Eye (tissue), 1 donor: ENCODE measurements around the gene NCOA3.
"Not testable (repeated sequence)": the region's sequence is repeated elsewhere in the genome, so short reads cannot be mapped to it uniquely, and the experiment has no call there.

Experiments
- DNase-seq: peaks from one replicate; pipeline ENCODE4 v3.0.0-alpha.2; 2015

NCOA3 gene

GRCh38 chr20:47541355-47541922 is 39.8 kb downstream of the NCOA3 start:
- no peak for DNase-seq

GRCh38 chr20:47543006-47543431 is 41.3 kb downstream of the NCOA3 start:
- no peak for DNase-seq

- DNase-seq: no peak
These were observed 42.6 kb downstream of the NCOA3 start for GRCh38 chr20:47544240-47544639.

GRCh38 chr20:47544852-47545251 is 43.2 kb downstream of the NCOA3 start:
- DNase-seq: no peak

GRCh38 chr20:47545499-47545898 is 43.8 kb downstream of the NCOA3 start:
- no peak for DNase-seq

- DNase-seq: no peak
These were observed 44.7 kb downstream of the NCOA3 start for GRCh38 chr20:47546184-47547033.

GRCh38 chr20:47547034-47547387 is 45.3 kb downstream of the NCOA3 start:
- no peak for DNase-seq

- no peak for DNase-seq
These were observed 48.0 kb downstream of the NCOA3 start for GRCh38 chr20:47549671-47550070.

GRCh38 chr20:47551222-47551621 is 49.5 kb downstream of the NCOA3 start:
- no peak for DNase-seq

- no peak for DNase-seq
These were observed 50.2 kb downstream of the NCOA3 start for GRCh38 chr20:47551841-47552240.

- no peak for DNase-seq
These were observed 51.3 kb downstream of the NCOA3 start for GRCh38 chr20:47552996-47553395.

- not testable (repeated sequence) for DNase-seq
These were observed 52.0 kb downstream of the NCOA3 start for GRCh38 chr20:47553594-47554235.

GRCh38 chr20:47554283-47554682 is 52.6 kb downstream of the NCOA3 start:
- not testable (repeated sequence) for DNase-seq

GRCh38 chr20:47557218-47557617 is 55.5 kb downstream of the NCOA3 start:
- DNase-seq: peak; percentile 54

GRCh38 chr20:47557791-47558190 is 56.1 kb downstream of the NCOA3 start:
- DNase-seq: no peak

GRCh38 chr20:47558295-47559066 is 56.8 kb downstream of the NCOA3 start:
- peak; percentile 62 for DNase-seq

GRCh38 chr20:47559141-47559540 is 57.5 kb downstream of the NCOA3 start:
- no peak for DNase-seq

GRCh38 chr20:47561180-47561579 is 59.5 kb downstream of the NCOA3 start:
- no peak for DNase-seq

GRCh38 chr20:47561603-47562583 is 60.2 kb downstream of the NCOA3 start:
- DNase-seq: no peak

- no peak for DNase-seq
These were observed 64.6 kb downstream of the NCOA3 start for GRCh38 chr20:47566269-47566668.

- DNase-seq: no peak
These were observed 66.3 kb downstream of the NCOA3 start for GRCh38 chr20:47568019-47568418.

- DNase-seq: no peak
These were observed 67.2 kb downstream of the NCOA3 start for GRCh38 chr20:47568837-47569410.
